MM.1S (cell line): Measurements from ENCODE around the gene HRCT1.

Experiments
- DNase-seq: peaks from one replicate; pipeline ENCODE4 v3.0.0-alpha.2; 2015
- H2AFZ ChIP-seq: fragments of 300-600 bp; sonication (generic); 2 replicates; pipeline ENCODE4 v1.6.0; 2016; ENCODE audit warnings: antibody characterized with exemption, low read length
- H3F3A ChIP-seq: fragments of 300-600 bp; sonication (generic); 2 replicates; pipeline ENCODE4 v1.6.1; 2016; ENCODE audit warnings: mild to moderate bottlenecking, antibody characterized with exemption, low read length, moderate library complexity, mixed read lengths; ENCODE audit not compliant: insufficient read depth
- H3K27ac ChIP-seq: fragments of 300-600 bp; sonication (generic); 2 replicates; pipeline ENCODE4 v1.5.1; 2016; ENCODE audit warnings: mild to moderate bottlenecking, low read length
- H3K27me3 ChIP-seq: fragments of 300-600 bp; sonication (generic); replicated peaks from 2 replicates; pipeline ENCODE4 v1.6.0; 2016; ENCODE audit warnings: low read length; ENCODE audit not compliant: insufficient read depth
- H3K36me3 ChIP-seq: fragments of 300-600 bp; sonication (generic); replicated peaks from 2 replicates; pipeline ENCODE4 v1.6.1; 2016; ENCODE audit warnings: mild to moderate bottlenecking, low read length, mixed read lengths; ENCODE audit not compliant: insufficient read depth
- H3K4me1 ChIP-seq: fragments of 300-600 bp; sonication (generic); 2 replicates; pipeline ENCODE4 v1.6.1; 2016; ENCODE audit warnings: low read length, mixed read lengths
- H3K4me2 ChIP-seq: fragments of 300-600 bp; sonication (generic); 2 replicates; pipeline ENCODE4 v1.6.0; 2016; ENCODE audit warnings: low read depth, low read length
- H3K4me3 ChIP-seq: fragments of 300-600 bp; sonication (generic); 2 replicates; pipeline ENCODE4 v1.5.1; 2016; ENCODE audit warnings: low read length, mixed read lengths
- H3K79me2 ChIP-seq: fragments of 300-600 bp; sonication (generic); 2 replicates; pipeline ENCODE4 v1.6.1; 2016; ENCODE audit warnings: mixed run types, low read length, mixed read lengths
- H3K9ac ChIP-seq: fragments of 300-600 bp; sonication (generic); 2 replicates; pipeline ENCODE4 v1.6.1; 2016; ENCODE audit warnings: low read length, mixed read lengths
- H3K9me2 ChIP-seq: fragments of 300-600 bp; sonication (generic); replicated peaks from 2 replicates; pipeline ENCODE4 v1.6.1; 2016; ENCODE audit warnings: mild to moderate bottlenecking, low read length, mixed read lengths; ENCODE audit not compliant: insufficient read depth
- H3K9me3 ChIP-seq: fragments of 300-600 bp; sonication (generic); replicated peaks from 2 replicates; pipeline ENCODE4 v1.6.1; 2016; ENCODE audit warnings: mild to moderate bottlenecking, low read length, mixed read lengths; ENCODE audit not compliant: insufficient read depth
- H4K20me1 ChIP-seq: fragments of 300-600 bp; sonication (generic); 2 replicates; pipeline ENCODE4 v1.6.1; 2016; ENCODE audit warnings: mild to moderate bottlenecking, low read length, moderate library complexity, mixed read lengths; ENCODE audit not compliant: insufficient read depth
- CTCF ChIP-seq: fragments of 300-600 bp; sonication (generic); IDR thresholded peaks from 2 replicates; pipeline ENCODE4 v1.5.1; 2016; ENCODE audit warnings: antibody characterized with exemption, low read length, mixed read lengths
- EZH2 ChIP-seq: fragments of 300-600 bp; sonication (generic); optimal IDR thresholded peaks from 2 replicates; pipeline ENCODE3; 2017; ENCODE audit warnings: low read depth, mild to moderate bottlenecking, antibody characterized with exemption, low read length, mixed read lengths
- EZH2phosphoT487 ChIP-seq: fragments of 300-600 bp; sonication (generic); IDR thresholded peaks from 2 replicates; pipeline ENCODE4 v1.6.1; 2018; ENCODE audit warnings: antibody characterized with exemption, low read length

The HRCT1 gene

GRCh38 chr9:35867538-35867937 is 38.5 kb upstream of the HRCT1 start:
- Histone ChIP-seq H3K27ac (no peak overlapping the region), H3K79me2 (no peaks in the 10 kb centered on the region), H3K9me3 (no peaks in the 10 kb centered on the region), H3K4me3 (no peak overlapping the region), H3K9me2 (no peaks in the 10 kb centered on the region), H3K4me1 (peaks cover 2% of the 10 kb centered on the region; the same call in 1 of the 2 replicates), H3K27me3 (no peaks in the 10 kb centered on the region), H3K36me3 (no peaks in the 10 kb centered on the region), H3K9ac (no peak overlapping the region), H3F3A (no peaks in the 10 kb centered on the region), H2AFZ (no peak overlapping the region), H4K20me1 (no peaks in the 10 kb centered on the region), H3K4me2 (no peak overlapping the region)
- no peak for DNase-seq
- TF ChIP-seq CTCF: no peak
- TF ChIP-seq EZH2: no peak
- no peak for TF ChIP-seq EZH2phosphoT487

GRCh38 chr9:35868933-35869332 is 37.1 kb upstream of the HRCT1 start:
- no peaks in the 10 kb centered on the region for H3K9me2 ChIP-seq
- TF ChIP-seq EZH2phosphoT487: no peak
- TF ChIP-seq EZH2: no peak
- TF ChIP-seq CTCF: no peak
- no peaks in the 10 kb centered on the region for H3K27me3 ChIP-seq
- H3K4me3 ChIP-seq: no peak overlapping the region
- no peaks in the 10 kb centered on the region for H3K79me2 ChIP-seq
- H4K20me1 ChIP-seq: no peaks in the 10 kb centered on the region
- H3F3A ChIP-seq: no peaks in the 10 kb centered on the region
- no peaks in the 10 kb centered on the region for H3K36me3 ChIP-seq
- H3K4me2 ChIP-seq: no peak overlapping the region
- H3K9ac ChIP-seq: no peak overlapping the region
- H3K4me1 ChIP-seq: peaks cover 2% of the 10 kb centered on the region; the same call in 1 of the 2 replicates
- no peak overlapping the region for H2AFZ ChIP-seq
- no peak overlapping the region for H3K27ac ChIP-seq
- no peak for DNase-seq
- H3K9me3 ChIP-seq: no peaks in the 10 kb centered on the region

GRCh38 chr9:35869621-35870216 is 36.3 kb upstream of the HRCT1 start:
- H3F3A ChIP-seq: no peaks in the 10 kb centered on the region
- no peaks in the 10 kb centered on the region for H4K20me1 ChIP-seq
- H3K27me3 ChIP-seq: no peaks in the 10 kb centered on the region
- no peaks in the 10 kb centered on the region for H3K9me3 ChIP-seq
- H3K4me2 ChIP-seq: no peak overlapping the region
- no peak overlapping the region for H3K9ac ChIP-seq
- no peak for DNase-seq
- no peak overlapping the region for H2AFZ ChIP-seq
- H3K4me3 ChIP-seq: no peak overlapping the region
- no peaks in the 10 kb centered on the region for H3K79me2 ChIP-seq
- no peak overlapping the region for H3K27ac ChIP-seq
- H3K36me3 ChIP-seq: no peaks in the 10 kb centered on the region
- H3K4me1 ChIP-seq: peaks cover 2% of the 10 kb centered on the region; the same call in 1 of the 2 replicates
- no peaks in the 10 kb centered on the region for H3K9me2 ChIP-seq
- TF ChIP-seq EZH2 (no peak), CTCF (no peak), EZH2phosphoT487 (no peak)
